Measurements from ENCODE around the gene LENG8. TPM values are rescaled to one million over a fixed set of nuclear protein-coding genes. Genes with fewer than 3 reads are reported as not detected.

LENG8 gene
- total and polyA plus RNA-seq, 2 of the 8 experiments (the other 6 are each of a cell fraction or from before 2014, with no cell fraction given): 62.2 to 108 TPM

- no peak for TF ChIP-seq CHD7 (IDR thresholded peaks at IDR 0.05; ENCODE audit: insufficient replicate concordance, low read length)
- TF ChIP-seq HDAC6 (IDR thresholded peaks at IDR 0.05; ENCODE audit: low read depth, low read length): no peak
- TF ChIP-seq HDAC2 (IDR thresholded peaks at IDR 0.05; ENCODE audit: borderline replicate concordance in 1 of 2, low read depth in 2 of 2, low read length in 2 of 2): no peak
- no peak for TF ChIP-seq CHD1 (IDR thresholded peaks at IDR 0.05; ENCODE audit: low read depth, low read length)
- TF ChIP-seq POLR2AphosphoS5 (IDR thresholded peaks at IDR 0.05; ENCODE audit: low read depth, low read length): no peak
- TF ChIP-seq GTF2F1 (IDR thresholded peaks at IDR 0.05; ENCODE audit: borderline replicate concordance, low read depth, low read length): no peak
- no peak for TF ChIP-seq CTBP2 (IDR thresholded peaks at IDR 0.05; ENCODE audit: borderline replicate concordance, insufficient read depth, insufficient read length, low read length)
- TF ChIP-seq, protein P1, sequence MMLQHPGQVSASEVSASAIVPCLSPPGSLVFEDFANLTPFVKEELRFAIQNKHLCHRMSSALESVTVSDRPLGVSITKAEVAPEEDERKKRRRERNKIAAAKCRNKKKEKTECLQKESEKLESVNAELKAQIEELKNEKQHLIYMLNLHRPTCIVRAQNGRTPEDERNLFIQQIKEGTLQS (IDR thresholded peaks at IDR 0.05; ENCODE audit: insufficient read depth, low read depth, low read length): no peak
- TF ChIP-seq CBX8 (IDR thresholded peaks at IDR 0.05; ENCODE audit: borderline replicate concordance, low read depth, low read length): no peak
- no peak for TF ChIP-seq GABPA (IDR thresholded peaks at IDR 0.05; ENCODE audit: borderline replicate concordance, insufficient read depth, low read length)
- no peak for TF ChIP-seq CHD2 (IDR thresholded peaks at IDR 0.05; ENCODE audit: low read length)
These were observed 38.0 kb upstream of the LENG8 start (continued) for GRCh38 chr19:54411033-54411432.

Measured in H1 (cell line).